ENCODE measurements around the gene TMEM190.

Gene TMEM190

GRCh38 chr19:55352549-55353145 is 24.0 kb upstream of the TMEM190 start:
- no peak for DNase-seq

DNA sequence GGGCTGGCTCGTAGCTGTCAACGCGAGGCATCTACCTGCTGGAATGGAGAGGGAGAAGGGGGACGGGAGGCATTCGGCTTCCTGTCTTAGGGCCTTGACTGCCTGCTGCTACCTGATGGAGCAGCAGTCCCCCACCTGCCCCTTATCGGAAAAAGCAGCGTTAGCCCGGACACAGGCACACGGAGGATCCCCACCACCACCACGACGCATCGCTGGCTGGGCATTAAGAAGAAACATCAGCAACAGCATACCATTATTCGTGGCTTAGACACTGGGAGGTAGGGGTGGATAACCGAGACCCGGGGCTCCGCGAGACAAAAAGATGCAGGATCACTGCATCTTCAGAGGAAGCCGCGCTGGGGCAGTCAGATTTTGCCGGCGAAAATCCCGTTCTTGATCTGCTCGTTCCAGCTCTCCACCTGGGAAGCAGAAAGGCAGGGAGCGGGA is 23.2 kb upstream of the TMEM190 start:
- DNase-seq: no peak

GRCh38 chr19:55353803-55354697 is 22.6 kb upstream of the TMEM190 start:
- no peak for DNase-seq

- no peak for DNase-seq
Measured at GRCh38 chr19:55354698-55355212, 21.9 kb upstream of the TMEM190 start, which contains the start of gene COX6B2. Gene COX6B2 (minus strand): TSS chr19:55354719. CDS start chr19:55354521, 198 bp downstream.

DNA sequence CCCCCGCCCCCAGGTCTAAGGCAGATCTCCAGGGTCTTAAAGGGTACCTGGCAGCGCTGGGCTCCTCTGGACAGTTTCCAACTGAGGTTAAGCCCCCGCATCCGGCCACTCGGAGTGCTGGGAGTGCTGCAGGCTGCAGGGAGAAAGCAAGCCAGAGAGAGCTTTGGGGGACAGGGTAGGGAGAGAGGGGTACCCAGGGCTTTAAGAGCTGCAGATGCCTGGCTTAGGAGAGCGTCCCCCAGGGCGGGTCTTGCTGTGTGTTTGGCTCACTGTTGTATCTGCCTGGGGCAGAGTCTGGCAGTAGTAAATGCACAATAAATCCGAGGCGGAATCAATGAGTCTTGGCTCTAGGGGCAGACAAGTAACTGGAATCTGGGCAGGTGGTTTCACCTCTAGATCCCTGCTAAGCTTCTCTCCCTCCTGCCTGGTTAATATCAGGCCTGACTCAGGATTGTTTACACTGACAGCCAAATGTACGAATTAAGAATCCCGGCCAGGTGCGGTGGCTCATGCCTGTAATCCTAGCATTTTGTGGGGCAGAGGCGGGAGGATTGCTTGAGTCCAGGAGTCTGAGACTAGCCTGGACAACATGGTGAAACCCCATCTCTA is 21.3 kb upstream of the TMEM190 start:
- DNase-seq: no peak

DNA sequence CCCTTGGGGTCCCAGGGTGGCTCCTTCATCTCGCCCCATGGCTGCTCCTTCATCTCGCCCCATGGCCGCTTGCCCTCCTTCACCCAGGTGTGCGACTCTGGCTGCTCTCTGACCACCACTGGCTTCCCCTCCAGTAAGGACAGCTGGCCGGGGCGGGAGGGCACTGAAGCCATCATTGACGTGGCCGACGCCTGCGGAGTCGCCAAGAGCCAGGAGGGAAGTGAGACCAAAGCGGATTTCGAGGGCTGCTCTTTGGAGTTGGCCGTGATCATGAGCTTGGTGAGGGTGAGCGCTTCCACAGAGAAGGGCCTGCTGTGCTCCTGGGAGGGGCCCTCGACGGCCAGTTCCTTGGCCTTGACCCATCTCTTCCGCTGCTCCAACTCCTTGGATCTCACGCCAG is 18.1 kb upstream of the TMEM190 start:
- DNase-seq: no peak

- DNase-seq: no peak
Measured at GRCh38 chr19:55358943-55359908, 17.4 kb upstream of the TMEM190 start.

DNA sequence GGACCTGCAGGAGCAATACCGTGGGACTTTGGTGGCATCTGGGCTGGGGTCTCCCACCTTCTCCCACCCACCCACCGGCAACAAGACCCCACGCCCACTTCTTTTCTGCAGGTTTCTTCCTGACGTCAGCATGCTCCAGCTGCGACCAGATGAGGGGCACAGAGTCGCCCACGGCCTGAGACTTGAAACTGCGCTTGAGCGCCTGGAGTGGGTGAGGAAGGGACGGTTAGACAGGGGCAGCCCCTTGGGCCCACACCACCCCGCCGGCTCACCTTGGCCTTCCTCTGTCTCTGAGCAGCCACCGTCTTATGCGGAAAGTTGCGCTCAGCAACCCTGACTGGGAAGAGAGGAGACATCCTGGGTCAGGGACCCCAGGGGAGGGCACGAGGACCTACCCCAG is 15.7 kb upstream of the TMEM190 start:
- DNase-seq: no peak

DNA sequence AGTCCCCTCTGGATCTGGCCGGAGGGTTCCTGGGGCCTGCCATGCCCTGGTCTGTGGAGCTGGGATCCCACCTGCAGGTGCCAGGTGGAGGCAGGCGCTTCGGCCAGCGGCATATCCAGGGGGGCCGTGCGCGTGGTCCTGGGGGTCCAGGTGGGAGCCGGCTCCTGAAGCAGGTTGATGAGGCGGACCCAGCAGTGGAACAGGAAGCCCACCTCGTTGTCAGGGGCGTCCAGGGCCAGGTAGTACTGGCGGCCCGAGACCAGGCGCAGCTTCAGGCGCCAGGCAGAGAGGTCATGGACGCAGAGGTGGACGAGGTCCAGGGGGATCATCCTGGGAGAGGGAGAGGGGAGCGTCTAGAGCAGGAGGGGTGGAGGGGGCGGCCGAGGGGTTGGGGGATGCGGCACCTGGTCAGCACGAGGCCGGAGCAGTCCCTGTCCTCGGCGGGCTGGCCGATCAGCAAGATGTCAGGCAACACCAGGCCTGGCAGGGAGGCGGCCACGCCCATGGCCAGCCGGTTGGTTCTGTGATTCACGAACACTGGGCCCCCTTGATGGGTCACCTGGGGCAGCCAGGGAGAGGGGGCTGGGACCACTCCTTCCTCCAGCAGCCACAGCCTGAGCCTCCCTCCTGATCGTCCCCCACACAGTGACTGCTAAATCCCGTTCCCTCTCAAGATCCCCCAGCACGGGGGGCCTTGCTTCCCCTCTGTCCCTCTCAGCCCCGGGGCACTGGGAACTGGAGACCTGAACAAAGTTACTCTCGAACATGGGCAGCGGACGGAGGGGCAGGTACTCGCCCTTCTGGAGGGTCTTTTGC is 14.2 kb upstream of the TMEM190 start:
- no peak for DNase-seq

- DNase-seq: no peak
Measured at GRCh38 chr19:55362990-55363716, 13.5 kb upstream of the TMEM190 start, which contains the start of gene GARIN5B. Gene GARIN5B (minus strand): TSS chr19:55363260. CDS start chr19:55363066, 194 bp downstream.

- DNase-seq: no peak
Measured at GRCh38 chr19:55365245-55365644, 11.4 kb upstream of the TMEM190 start.

- no peak for DNase-seq
Measured at GRCh38 chr19:55365964-55366363, 10.7 kb upstream of the TMEM190 start.

DNA sequence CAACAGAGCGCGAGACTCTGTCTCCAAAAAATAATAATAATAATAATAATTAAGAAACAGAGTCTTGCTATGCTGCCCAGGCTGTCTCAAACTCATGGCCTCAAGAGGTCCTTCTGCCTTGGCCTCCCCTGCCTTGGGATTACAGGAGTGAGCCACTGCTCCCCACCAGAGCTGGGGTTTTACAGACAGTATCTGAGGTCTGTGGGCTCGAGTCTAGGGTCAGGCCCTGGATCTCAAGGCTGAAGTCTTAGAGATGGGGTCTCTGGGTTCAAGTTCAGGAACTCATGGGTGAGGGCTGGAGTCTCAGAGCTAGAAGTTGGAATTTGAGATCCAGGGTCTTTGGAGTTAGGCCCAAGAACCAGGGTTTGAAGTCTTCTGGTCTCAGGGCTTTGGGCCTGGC is 9.8 kb upstream of the TMEM190 start:
- no peak for DNase-seq

DNA sequence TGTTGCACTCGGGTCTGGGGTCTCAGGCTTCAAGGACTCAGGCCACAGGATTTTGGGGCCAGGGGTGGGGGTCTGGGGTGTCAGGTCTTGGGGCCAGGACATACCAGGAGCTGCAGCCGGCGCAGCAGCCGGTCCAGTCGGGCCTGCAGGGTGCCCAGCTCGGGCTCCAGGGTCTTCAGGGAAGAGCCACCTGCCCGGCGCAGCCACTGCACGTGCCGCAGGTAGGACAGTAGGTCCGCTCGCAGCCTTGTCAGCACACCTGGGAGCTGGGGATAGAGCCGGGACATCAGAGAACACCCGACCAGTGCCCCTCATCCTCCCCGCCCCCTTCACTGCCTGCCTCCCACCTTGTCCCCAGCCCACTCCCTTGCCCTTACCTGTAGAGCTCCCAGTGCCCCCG is 8.5 kb upstream of the TMEM190 start:
- DNase-seq: no peak

DNA sequence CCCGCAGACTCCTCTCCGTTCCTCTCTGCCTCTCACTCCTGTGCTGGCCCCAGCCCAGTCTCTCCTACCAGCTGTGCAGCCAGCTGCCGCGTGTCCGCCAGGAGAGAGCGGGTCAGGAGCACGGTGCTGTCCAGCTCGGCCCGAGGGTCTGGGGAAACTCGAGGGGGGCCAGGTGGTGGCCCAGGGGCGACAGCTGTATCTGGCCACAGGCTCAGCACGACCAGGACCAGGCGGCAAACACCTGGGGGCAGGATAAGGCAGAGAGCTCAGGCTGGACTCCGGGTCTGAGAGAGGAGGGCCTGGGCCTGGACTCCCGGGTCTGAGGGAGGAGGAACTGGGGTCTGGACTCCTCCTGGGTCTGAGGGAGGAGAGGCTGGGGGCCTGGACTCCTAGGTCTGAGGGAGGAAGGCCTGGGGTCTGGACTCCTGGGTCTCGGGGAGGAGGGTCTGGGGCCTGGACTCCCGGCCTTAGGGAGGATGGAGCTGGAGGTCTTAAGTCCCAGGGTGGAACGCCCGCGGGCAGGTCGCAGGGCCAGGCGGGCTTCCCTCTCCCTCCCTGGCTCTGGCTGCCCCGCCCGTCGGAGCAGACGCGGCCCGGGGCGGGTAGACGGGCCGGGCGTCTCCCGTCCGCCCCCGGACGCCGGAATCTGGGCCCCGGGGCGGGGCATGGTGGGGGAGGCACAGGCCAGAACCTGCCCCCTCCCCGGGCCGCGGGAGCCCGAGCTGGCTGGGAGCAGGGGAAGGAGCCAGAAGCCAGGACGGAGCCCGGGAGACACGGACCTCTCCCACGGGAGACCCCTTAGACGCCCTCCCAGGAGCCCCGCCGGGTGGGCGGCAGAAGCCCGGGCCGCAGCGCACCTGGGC is 7.7 kb upstream of the TMEM190 start:
- DNase-seq: no peak

DNA sequence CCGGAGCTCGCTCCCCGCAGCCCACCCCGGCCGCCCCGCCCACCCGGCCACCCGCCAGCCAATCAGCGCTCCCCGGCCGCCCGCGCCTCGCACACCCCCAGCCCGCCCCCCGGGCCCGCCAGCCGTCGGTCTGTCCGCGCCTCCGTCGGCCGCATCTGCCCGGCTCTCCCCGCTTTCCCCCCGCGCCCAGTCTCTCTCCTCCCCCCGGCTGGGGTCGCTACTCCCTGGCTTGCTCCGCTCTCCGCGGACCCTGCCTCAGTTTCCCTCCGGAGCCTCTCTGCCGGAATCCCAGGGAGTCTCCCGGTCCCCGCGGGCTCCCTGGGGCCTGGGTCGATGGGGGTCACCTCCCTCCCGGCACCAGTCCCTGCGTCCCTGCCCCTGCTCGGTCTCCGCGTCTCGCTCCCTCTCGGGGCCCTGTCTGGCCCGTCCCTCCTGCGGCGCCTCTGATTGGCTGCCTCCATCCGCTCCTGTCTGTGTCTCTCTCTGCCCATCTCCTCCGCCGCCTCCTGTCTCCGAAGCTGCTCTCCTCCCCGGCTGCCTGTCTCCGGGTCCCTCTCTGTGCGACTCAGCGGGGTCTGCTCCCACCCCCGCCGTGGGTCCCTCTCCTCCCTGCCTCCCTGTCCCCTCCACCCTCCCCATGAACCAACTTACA is 6.8 kb upstream of the TMEM190 start:
- DNase-seq: no peak

GRCh38 chr19:55370305-55370988 is 6.2 kb upstream of the TMEM190 start, which contains the start of gene IL11:
Gene IL11 (minus strand): TSS chr19:55370463. CDS start chr19:55370310, 153 bp downstream.
- DNase-seq: no peak
